Raji (cell line): ENCODE measurements around the gene PATE4.

Experiments used
- POLR2A ChIP-seq: IDR thresholded peaks from 2 replicates; pipeline ENCODE4 v1.6.1; 2011; ENCODE audit warnings: low read depth, low read length, control low read depth; ENCODE audit not compliant: insufficient read depth

Gene PATE4

GRCh38 chr11:125881291-125881690, 48.2 kb downstream of the PATE4 start:
- no peak for TF ChIP-seq POLR2A

GRCh38 chr11:125883375-125883774, 50.3 kb downstream of the PATE4 start:
- no peak for TF ChIP-seq POLR2A

GRCh38 chr11:125886997-125887372, 53.9 kb downstream of the PATE4 start:
- TF ChIP-seq POLR2A, result no peak

- peak; percentile 81 for TF ChIP-seq POLR2A
These were observed 54.5 kb downstream of the PATE4 start, which contains the start of gene HYLS1 for GRCh38 chr11:125887373-125888324. HYLS1 (plus strand) TSS chr11:125887668; CDS start chr11:125899369, 11,701 bp downstream.
